Spleen (tissue), 11 donors: ENCODE data around the gene LDLRAD4. TPM values are rescaled to one million over a fixed set of nuclear protein-coding genes. Genes with fewer than 3 reads are reported as not detected.

Experiments used
- DNase-seq: peaks from one replicate; pipeline ENCODE4 v3.0.0-alpha.2; 2020
- H3K27ac ChIP-seq, 8 donors: fragments of 200-600 bp; sonication (generic) in 7 of 8; 1 replicate in 4 of 8; 2 replicates in 4 of 8; pipeline versions ENCODE4 v1.5.0 to v1.8.0; 2016 to 2021; ENCODE audit warnings: inconsistent platforms in 4 of 8, mild to moderate bottlenecking in 4 of 8, moderate library complexity in 1 of 8
- H3K27me3 ChIP-seq, 7 donors: fragments of 200-600 bp; sonication (generic) in 6 of 7; replicated peaks in 1 of 7; 1 replicate in 4 of 7; 2 replicates in 3 of 7; pipeline versions ENCODE4 v1.5.0 to v1.8.0; 2016 to 2021; ENCODE audit warnings: inconsistent platforms in 3 of 7, mild to moderate bottlenecking in 1 of 7
- H3K36me3 ChIP-seq, 6 donors: fragments of 200-600 bp; sonication (generic) in 5 of 6; 1 replicate in 4 of 6; 2 replicates in 2 of 6; pipeline versions ENCODE4 v1.5.0 to v1.8.0; 2016 to 2021; ENCODE audit warnings: inconsistent platforms in 2 of 6
- H3K4me1 ChIP-seq, 6 donors: fragments of 200-600 bp; sonication (generic) in 5 of 6; 1 replicate in 3 of 6; 2 replicates in 3 of 6; pipeline versions ENCODE4 v1.5.0 to v1.8.0; 2016 to 2021; ENCODE audit warnings: inconsistent platforms in 3 of 6
- H3K4me3 ChIP-seq, 8 donors: fragments of 200-600 bp; sonication (generic) in 7 of 8; 1 replicate in 4 of 8; 2 replicates in 4 of 8; pipeline versions ENCODE4 v1.5.0 to v1.8.0; 2016 to 2021; ENCODE audit warnings: inconsistent platforms in 4 of 8, mild to moderate bottlenecking in 4 of 8, moderate library complexity in 2 of 8
- H3K9me3 ChIP-seq, 8 donors: fragments of 200-600 bp; sonication (generic) in 7 of 8; 1 replicate in 4 of 8; 2 replicates in 4 of 8; pipeline versions ENCODE4 v1.5.0 to v1.8.0; 2016 to 2021; ENCODE audit warnings: inconsistent platforms in 4 of 8
- POLR2A ChIP-seq, 3 donors: fragments of 450-650 bp; IDR thresholded peaks; one replicate each; pipeline ENCODE4 v1.5.1; 2017; ENCODE audit warnings: antibody characterized with exemption in 3 of 3, mild to moderate bottlenecking in 1 of 3
- POLR2AphosphoS5 ChIP-seq, 3 donors: sonication (generic); formaldehyde crosslinking; IDR thresholded peaks; one replicate each; pipeline ENCODE4 v1.5.1; 2017; ENCODE audit warnings: antibody characterized with exemption in 3 of 3
- whole genome bisulfite sequencing, 5 donors: extraction: QIAGEN DNeasy Blood & Tissue Kit in 3 of 5; methylation state at CpG; one replicate each; pipeline versions ENCODE4 v1.1.5 to v1.1.7; 2013 to 2018; 5-methylcytosine and 5-hydroxymethylcytosine counted together
- intact Hi-C: fragments of 100-400 bp; cut with DNase I; formaldehyde crosslinking; loops from one replicate; pipeline ENCODE4 v1.15.0; 2023; ENCODE audit warnings: low total_unique reads
- polyA plus RNA-seq, 3 donors: library from polyadenylated mRNA; stranded (reverse); fragments of 200-250 nt; gene quantifications; one replicate each; pipeline ENCODE4 v1.2.1, GENCODE V29; 2013
- total RNA-seq, 7 donors: library from RNA; depleted of rRNA in 3 of 7; stranded (reverse); fragments of >200 nt in 3 of 7; fragmentation: NEBNext Ultra II Directional in 4 of 7; extraction: Animal tissue kit (Norgen Biotek cat#: 25700) in 4 of 7; gene quantifications; one replicate each; pipeline versions ENCODE4 v1.1.0 to v1.2.1, GENCODE V29; 2016 to 2021
- TF ChIP-seq, protein P1 (sequence below), 11 experiments: fragments of 200-600 bp in 7 of 11; fragments of 450-650 bp in 4 of 11; sonication (generic) in 4 of 11; IDR thresholded peaks in 8 of 11; conservative IDR thresholded peaks in 3 of 11; 1 replicate in 7 of 11; 2 replicates in 4 of 11; pipeline versions ENCODE4 v1.4.0 to v1.8.0; 2016 to 2021; ENCODE audit warnings: antibody characterized with exemption in 11 of 11, inconsistent platforms in 4 of 11, mild to moderate bottlenecking in 1 of 11
- donor health status: healthy with polysubstance abuse.
- donor health status: DM: no; HTN: no; CAD: no; lungs with moderate emphysema.
- donor health status: DM: no; HTN: no; CAD: no.
- donor health status: Bipolar disorder and iron deficiency.
- donor health status: healthy.
- donor health status: DM: no; HTN: no; CAD: no.
- donor health status: DM: yes; HTN: yes; CAD: no.

The LDLRAD4 gene
- total and polyA plus RNA-seq, 10 donors, result 4.5 to 80.8 (median 46.4) TPM

GRCh38 chr18:13302457-13303225 lies 84.1 kb downstream of the LDLRAD4 start:
- H3K9me3 ChIP-seq, result peaks cover 0 to 8% (median 0%) of the 10 kb centered on the region in 8 donors
- intact Hi-C loops, result no loop called here
- no peaks in the 10 kb centered on the region for H3K36me3 ChIP-seq
- WGBS, 5 donors, result 27 to 41% (median 37%) methylated on average over 7 to 8 of the region's 8 CpGs
- H3K4me1 ChIP-seq, result peaks cover 0 to 27% (median 16%) of the 10 kb centered on the region in 6 donors
- TF ChIP-seq, protein P1, sequence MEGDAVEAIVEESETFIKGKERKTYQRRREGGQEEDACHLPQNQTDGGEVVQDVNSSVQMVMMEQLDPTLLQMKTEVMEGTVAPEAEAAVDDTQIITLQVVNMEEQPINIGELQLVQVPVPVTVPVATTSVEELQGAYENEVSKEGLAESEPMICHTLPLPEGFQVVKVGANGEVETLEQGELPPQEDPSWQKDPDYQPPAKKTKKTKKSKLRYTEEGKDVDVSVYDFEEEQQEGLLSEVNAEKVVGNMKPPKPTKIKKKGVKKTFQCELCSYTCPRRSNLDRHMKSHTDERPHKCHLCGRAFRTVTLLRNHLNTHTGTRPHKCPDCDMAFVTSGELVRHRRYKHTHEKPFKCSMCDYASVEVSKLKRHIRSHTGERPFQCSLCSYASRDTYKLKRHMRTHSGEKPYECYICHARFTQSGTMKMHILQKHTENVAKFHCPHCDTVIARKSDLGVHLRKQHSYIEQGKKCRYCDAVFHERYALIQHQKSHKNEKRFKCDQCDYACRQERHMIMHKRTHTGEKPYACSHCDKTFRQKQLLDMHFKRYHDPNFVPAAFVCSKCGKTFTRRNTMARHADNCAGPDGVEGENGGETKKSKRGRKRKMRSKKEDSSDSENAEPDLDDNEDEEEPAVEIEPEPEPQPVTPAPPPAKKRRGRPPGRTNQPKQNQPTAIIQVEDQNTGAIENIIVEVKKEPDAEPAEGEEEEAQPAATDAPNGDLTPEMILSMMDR (IDR thresholded peaks at IDR 0.05 in 8 of 11, conservative IDR thresholded peaks at IDR 0.05 in 3 of 11), result no peak
- no peak for TF ChIP-seq POLR2A (IDR thresholded peaks at IDR 0.05)
- peak in 1 of 3 donors; percentile 12 for TF ChIP-seq POLR2AphosphoS5 (IDR thresholded peaks at IDR 0.05)
- no peaks in the 10 kb centered on the region for H3K27me3 ChIP-seq
- DNase-seq, result no peak
- H3K4me3 ChIP-seq, result no peak overlapping the region
- no peak overlapping the region for H3K27ac ChIP-seq

- 82 to 94% (median 92%) methylated on average over 6 of the region's 6 CpGs for WGBS, 5 donors
Observed at GRCh38 chr18:13303756-13304364, 85.3 kb downstream of the LDLRAD4 start.

GRCh38 chr18:13305301-13305700 lies 86.7 kb downstream of the LDLRAD4 start:
- H3K4me3 ChIP-seq, result no peak overlapping the region
- no peak overlapping the region for H3K27ac ChIP-seq
- TF ChIP-seq POLR2A (IDR thresholded peaks at IDR 0.05), result no peak
- TF ChIP-seq, protein P1 (IDR thresholded peaks at IDR 0.05 in 8 of 11, conservative IDR thresholded peaks at IDR 0.05 in 3 of 11), result no peak
- no peak for TF ChIP-seq POLR2AphosphoS5 (IDR thresholded peaks at IDR 0.05)
- DNase-seq, result no peak
- H3K27me3 ChIP-seq, result no peaks in the 10 kb centered on the region
- 63 to 70% (median 65%) methylated on average over 3 of the region's 3 CpGs for WGBS, 5 donors
- H3K4me1 ChIP-seq, result peaks cover 0 to 39% (median 16%) of the 10 kb centered on the region in 6 donors
- H3K9me3 ChIP-seq, result peaks cover 0 to 8% (median 0%) of the 10 kb centered on the region in 8 donors
- intact Hi-C loops, result no loop called here
- H3K36me3 ChIP-seq, result no peaks in the 10 kb centered on the region

More at GRCh38 chr18:13303756-13304364, 85.3 kb downstream of the LDLRAD4 start:
- H3K27ac ChIP-seq, result no peak overlapping the region
- intact Hi-C loops, result no loop called here
- H3K9me3 ChIP-seq, result peaks cover 0 to 8% (median 0%) of the 10 kb centered on the region in 8 donors
- no peaks in the 10 kb centered on the region for H3K36me3 ChIP-seq
- DNase-seq, result no peak
- H3K4me1 ChIP-seq, result peaks cover 0 to 33% (median 16%) of the 10 kb centered on the region in 6 donors
- H3K4me3 ChIP-seq, result no peak overlapping the region
- TF ChIP-seq, protein P1 (IDR thresholded peaks at IDR 0.05 in 8 of 11, conservative IDR thresholded peaks at IDR 0.05 in 3 of 11), result no peak
- TF ChIP-seq POLR2AphosphoS5 (IDR thresholded peaks at IDR 0.05), result no peak
- no peak for TF ChIP-seq POLR2A (IDR thresholded peaks at IDR 0.05)
- no peaks in the 10 kb centered on the region for H3K27me3 ChIP-seq

DNA sequence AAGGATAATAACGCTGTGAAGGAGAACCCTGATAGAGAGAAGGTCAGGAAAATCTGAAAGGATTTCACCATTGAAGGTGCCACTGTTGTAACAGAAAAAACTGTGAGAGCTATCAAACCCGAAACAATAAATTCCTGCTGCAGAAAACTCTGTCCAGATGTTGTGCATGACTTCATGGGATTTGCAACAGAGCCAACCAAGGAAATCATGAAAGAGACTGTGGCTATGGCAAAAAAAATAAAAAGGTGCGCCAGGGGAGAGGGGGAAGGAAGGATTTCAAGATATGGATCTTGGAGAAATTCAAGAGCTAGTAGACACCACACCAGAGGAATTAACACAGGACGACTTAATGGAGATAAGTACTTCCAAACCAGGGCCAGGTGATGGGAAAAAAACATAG lies 88.0 kb downstream of the LDLRAD4 start:
- Histone ChIP-seq H3K9me3 (peaks cover 0 to 8% (median 0%) of the 10 kb centered on the region in 8 donors), H3K4me1 (peaks cover 0 to 35% (median 15%) of the 10 kb centered on the region in 6 donors), H3K27me3 (no peaks in the 10 kb centered on the region), H3K36me3 (no peaks in the 10 kb centered on the region), H3K27ac (no peak overlapping the region), H3K4me3 (no peak overlapping the region)
- TF ChIP-seq, protein P1 (IDR thresholded peaks at IDR 0.05 in 8 of 11, conservative IDR thresholded peaks at IDR 0.05 in 3 of 11), result no peak
- TF ChIP-seq POLR2A (IDR thresholded peaks at IDR 0.05), result no peak
- no peak for TF ChIP-seq POLR2AphosphoS5 (IDR thresholded peaks at IDR 0.05)
- WGBS, 5 donors, result 85 to 95% (median 86%) methylated on average over 4 of the region's 4 CpGs
- DNase-seq, result no peak
- intact Hi-C loops, result no loop called here
